HepG2 (cell line): ENCODE results near the gene FOLR1. TPM values are rescaled to one million over a fixed set of nuclear protein-coding genes. Genes with fewer than 3 reads are reported as not detected.

Experiments used
- AKAP8 ChIP-seq: sonication (generic); formaldehyde crosslinking; IDR thresholded peaks from 2 replicates; pipeline ENCODE4 v1.5.1; 2020; ENCODE audit warnings: mild to moderate bottlenecking, missing genetic modification reagents
- CHD2 ChIP-seq: IDR thresholded peaks from 2 replicates; pipeline ENCODE4 v1.6.1; 2011; ENCODE audit warnings: low read depth, low read length, improper control_type of control experiment
- FOXA1 ChIP-seq, 2 experiments: fragments of 450-650 bp in 1 of 2; sonication (generic) in 1 of 2; formaldehyde crosslinking in 1 of 2; IDR thresholded peaks; 2 replicates each; pipeline versions ENCODE4 v1.4.0 to v1.6.1; 2016 to 2020; ENCODE audit warnings: missing genetic modification reagents in 1 of 2
- KLF12 ChIP-seq: sonication (generic); formaldehyde crosslinking; IDR thresholded peaks from 2 replicates; pipeline ENCODE4 v1.4.0; 2020; ENCODE audit warnings: missing genetic modification reagents, borderline replicate concordance
- MIER2 ChIP-seq: IDR thresholded peaks from 2 replicates; pipeline ENCODE4 v1.6.1; 2016; ENCODE audit warnings: missing biosample characterization, missing genetic modification reagents
- NFE2L1 ChIP-seq: sonication (generic); formaldehyde crosslinking; IDR thresholded peaks from 2 replicates; pipeline ENCODE4 v1.4.0; 2020; ENCODE audit warnings: missing genetic modification reagents, mild to moderate bottlenecking, borderline replicate concordance
- NFYC ChIP-seq: IDR thresholded peaks from 2 replicates; pipeline ENCODE4 v1.6.1; 2016; ENCODE audit warnings: missing genetic modification reagents, missing compliant biosample characterization
- NR0B2 ChIP-seq: sonication (generic); formaldehyde crosslinking; IDR thresholded peaks from 2 replicates; pipeline ENCODE4 v1.4.0; 2020; ENCODE audit warnings: mild to moderate bottlenecking, missing genetic modification reagents
- NR3C1 ChIP-seq: sonication (generic); formaldehyde crosslinking; IDR thresholded peaks from 2 replicates; pipeline ENCODE4 v1.4.0; 2020; ENCODE audit warnings: missing genetic modification reagents
- PRMT3 ChIP-seq: sonication (generic); formaldehyde crosslinking; IDR thresholded peaks from 2 replicates; pipeline ENCODE4 v1.8.1; 2022; ENCODE audit warnings: low read depth, mild to moderate bottlenecking, moderate library complexity, missing genetic modification reagents, borderline replicate concordance
- RBFOX2 ChIP-seq: fragments of 200-400 bp; formaldehyde crosslinking; IDR thresholded peaks from 2 replicates; pipeline ENCODE4 v1.6.1; 2017; ENCODE audit warnings: low read depth, mild to moderate bottlenecking, low read length
- SRY ChIP-seq: sonication (generic); formaldehyde crosslinking; IDR thresholded peaks from 2 replicates; pipeline ENCODE4 v1.8.0; 2022; ENCODE audit warnings: mild to moderate bottlenecking, missing genetic modification reagents
- THAP9 ChIP-seq: sonication (generic); formaldehyde crosslinking; IDR thresholded peaks from 2 replicates; pipeline ENCODE4; 2020; ENCODE audit warnings: missing genetic modification reagents, mild to moderate bottlenecking, borderline replicate concordance
- ZNF225 ChIP-seq: sonication (generic); formaldehyde crosslinking; IDR thresholded peaks from 2 replicates; pipeline ENCODE4 v1.4.0; 2020; ENCODE audit warnings: mild to moderate bottlenecking, missing genetic modification reagents
- ZNF598 ChIP-seq: sonication (generic); formaldehyde crosslinking; IDR thresholded peaks from 2 replicates; pipeline ENCODE4 v1.5.1; 2020; ENCODE audit warnings: mild to moderate bottlenecking, missing genetic modification reagents, borderline replicate concordance
- ZNF777 ChIP-seq: sonication (generic); formaldehyde crosslinking; IDR thresholded peaks from 2 replicates; pipeline ENCODE4 v1.4.0; 2020; ENCODE audit warnings: missing genetic modification reagents
- polyA plus RNA-seq, 8 experiments: library from polyadenylated mRNA; depleted of rRNA in 3 of 8; stranded (reverse) in 7 of 8; unstranded in 1 of 8; fragments of >200 nt; fragmentation: Illumina TruSeq in 4 of 8; extraction: Trizol in 4 of 8; gene quantifications; 2 replicates each; pipeline versions ENCODE4 v1.2.1 to v1.2.3, GENCODE V29; 2011 to 2016; ENCODE audit warnings: low read depth in 4 of 8, missing spikeins in 1 of 8, mixed read lengths in 1 of 8; ENCODE audit not compliant: insufficient read depth in 1 of 8
- total RNA-seq, 5 experiments: library from RNA; depleted of rRNA; stranded (reverse); fragments of >200 nt; fragmentation: Illumina TruSeq; extraction: Trizol; gene quantifications; 2 replicates each; pipeline ENCODE4 v1.2.3, GENCODE V29; 2016; ENCODE audit warnings: low read depth in 1 of 5
- TF ChIP-seq, protein P1 (sequence below): sonication (generic); formaldehyde crosslinking; IDR thresholded peaks from 2 replicates; pipeline ENCODE4 v1.4.0; 2020; ENCODE audit warnings: mild to moderate bottlenecking, missing genetic modification reagents
- TF ChIP-seq, protein P2 (sequence below): sonication (generic); formaldehyde crosslinking; IDR thresholded peaks from 2 replicates; pipeline ENCODE4 v1.5.0; 2020; ENCODE audit warnings: mild to moderate bottlenecking, missing genetic modification reagents

FOLR1 gene
- total and polyA plus RNA-seq, 2 of the 13 experiments (the other 11 are each of a cell fraction or from before 2014, with no cell fraction given): 0.20 TPM; not detected in 1

- TF ChIP-seq THAP9 (CRISPR knock-in tag) (no peak), NFE2L1 (CRISPR knock-in tag) (no peak), PRMT3 (CRISPR knock-in tag) (no peak; the same call in 1 of the 2 replicates), NFYC (CRISPR knock-in tag) (no peak), NR3C1 (no peak), NR0B2 (no peak), CHD2 (no peak; the same call in 1 of the 2 replicates), RBFOX2 (peak; percentile 68), ZNF777 (no peak), AKAP8 (CRISPR knock-in tag) (no peak), ZNF225 (CRISPR knock-in tag) (no peak), ZNF598 (CRISPR knock-in tag) (no peak), SRY (CRISPR knock-in tag) (peak; percentile 7; the same call in 1 of the 2 replicates), FOXA1 (IDR thresholded peaks at IDR 0.05) (no peak), FOXA1 (CRISPR knock-in tag; IDR thresholded peaks at IDR 0.05) (no peak), KLF12 (CRISPR knock-in tag) (peak; percentile 2; the same call in 1 of the 2 replicates), MIER2 (no peak)
- TF ChIP-seq, protein P1, sequence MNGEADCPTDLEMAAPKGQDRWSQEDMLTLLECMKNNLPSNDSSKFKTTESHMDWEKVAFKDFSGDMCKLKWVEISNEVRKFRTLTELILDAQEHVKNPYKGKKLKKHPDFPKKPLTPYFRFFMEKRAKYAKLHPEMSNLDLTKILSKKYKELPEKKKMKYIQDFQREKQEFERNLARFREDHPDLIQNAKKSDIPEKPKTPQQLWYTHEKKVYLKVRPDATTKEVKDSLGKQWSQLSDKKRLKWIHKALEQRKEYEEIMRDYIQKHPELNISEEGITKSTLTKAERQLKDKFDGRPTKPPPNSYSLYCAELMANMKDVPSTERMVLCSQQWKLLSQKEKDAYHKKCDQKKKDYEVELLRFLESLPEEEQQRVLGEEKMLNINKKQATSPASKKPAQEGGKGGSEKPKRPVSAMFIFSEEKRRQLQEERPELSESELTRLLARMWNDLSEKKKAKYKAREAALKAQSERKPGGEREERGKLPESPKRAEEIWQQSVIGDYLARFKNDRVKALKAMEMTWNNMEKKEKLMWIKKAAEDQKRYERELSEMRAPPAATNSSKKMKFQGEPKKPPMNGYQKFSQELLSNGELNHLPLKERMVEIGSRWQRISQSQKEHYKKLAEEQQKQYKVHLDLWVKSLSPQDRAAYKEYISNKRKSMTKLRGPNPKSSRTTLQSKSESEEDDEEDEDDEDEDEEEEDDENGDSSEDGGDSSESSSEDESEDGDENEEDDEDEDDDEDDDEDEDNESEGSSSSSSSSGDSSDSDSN (CRISPR knock-in tag): peak; percentile 11; the same call in 1 of the 2 replicates
- TF ChIP-seq, protein P2, sequence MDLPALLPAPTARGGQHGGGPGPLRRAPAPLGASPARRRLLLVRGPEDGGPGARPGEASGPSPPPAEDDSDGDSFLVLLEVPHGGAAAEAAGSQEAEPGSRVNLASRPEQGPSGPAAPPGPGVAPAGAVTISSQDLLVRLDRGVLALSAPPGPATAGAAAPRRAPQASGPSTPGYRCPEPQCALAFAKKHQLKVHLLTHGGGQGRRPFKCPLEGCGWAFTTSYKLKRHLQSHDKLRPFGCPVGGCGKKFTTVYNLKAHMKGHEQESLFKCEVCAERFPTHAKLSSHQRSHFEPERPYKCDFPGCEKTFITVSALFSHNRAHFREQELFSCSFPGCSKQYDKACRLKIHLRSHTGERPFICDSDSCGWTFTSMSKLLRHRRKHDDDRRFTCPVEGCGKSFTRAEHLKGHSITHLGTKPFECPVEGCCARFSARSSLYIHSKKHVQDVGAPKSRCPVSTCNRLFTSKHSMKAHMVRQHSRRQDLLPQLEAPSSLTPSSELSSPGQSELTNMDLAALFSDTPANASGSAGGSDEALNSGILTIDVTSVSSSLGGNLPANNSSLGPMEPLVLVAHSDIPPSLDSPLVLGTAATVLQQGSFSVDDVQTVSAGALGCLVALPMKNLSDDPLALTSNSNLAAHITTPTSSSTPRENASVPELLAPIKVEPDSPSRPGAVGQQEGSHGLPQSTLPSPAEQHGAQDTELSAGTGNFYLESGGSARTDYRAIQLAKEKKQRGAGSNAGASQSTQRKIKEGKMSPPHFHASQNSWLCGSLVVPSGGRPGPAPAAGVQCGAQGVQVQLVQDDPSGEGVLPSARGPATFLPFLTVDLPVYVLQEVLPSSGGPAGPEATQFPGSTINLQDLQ (CRISPR knock-in tag): no peak
These were observed 31.9 kb downstream of the FOLR1 start (continued) for GRCh38 chr11:72223615-72224563.
